Lung (tissue), 12 donors: ENCODE measurements around the gene LAIR1. TPM values are rescaled to one million over a fixed set of nuclear protein-coding genes. Genes with fewer than 3 reads are reported as not detected.
"Not testable (repeated sequence)": the region's sequence is repeated elsewhere in the genome, so short reads cannot be mapped to it uniquely, and the experiment has no call there.

Experiments used
- ATAC-seq: fragments of 200-7000 bp; cut with Tn5 transposase; one replicate; pipeline ENCODE4 v1.9.1; 2020; ENCODE audit warnings: moderate number of reproducible peaks; ENCODE audit not compliant: insufficient read depth, low FRiP score
- DNase-seq, 3 donors: peaks; one replicate each; pipeline ENCODE4 v3.0.0-alpha.2; 2013 to 2017
- H3K27ac ChIP-seq, 2 donors: one replicate each; pipeline ENCODE4 v1.5.1; 2013; ENCODE audit warnings: mild to moderate bottlenecking in 2 of 2, moderate library complexity in 2 of 2, control low read depth in 1 of 2, inconsistent platforms in 1 of 2, low read depth in 1 of 2, low read length in 1 of 2
- H3K27me3 ChIP-seq, 3 donors: one replicate each; pipeline ENCODE4 v1.5.1; 2013; ENCODE audit warnings: low read length in 2 of 3; ENCODE audit not compliant: control insufficient read depth in 3 of 3, insufficient read depth in 3 of 3
- H3K36me3 ChIP-seq, 4 donors: one replicate each; pipeline ENCODE4 v1.5.1; 2013; ENCODE audit warnings: low read length in 4 of 4, mild to moderate bottlenecking in 1 of 4, moderate library complexity in 1 of 4; ENCODE audit not compliant: control insufficient read depth in 4 of 4, insufficient read depth in 4 of 4
- H3K4me1 ChIP-seq, 5 donors: one replicate each; pipeline ENCODE4 v1.5.1; 2013; ENCODE audit warnings: low read length in 5 of 5, mild to moderate bottlenecking in 2 of 5, moderate library complexity in 1 of 5; ENCODE audit not compliant: control insufficient read depth in 5 of 5, insufficient read depth in 5 of 5
- H3K4me3 ChIP-seq: one replicate; pipeline ENCODE4 v1.5.1; 2013; ENCODE audit warnings: mild to moderate bottlenecking, control low read depth, moderate library complexity
- H3K9ac ChIP-seq, 2 donors: one replicate each; pipeline ENCODE4 v1.5.1; 2013; ENCODE audit warnings: low read length in 2 of 2, control low read depth in 1 of 2; ENCODE audit not compliant: insufficient read depth in 1 of 2
- H3K9me3 ChIP-seq, 4 donors: one replicate each; pipeline ENCODE4 v1.5.1; 2013; ENCODE audit warnings: low read length in 3 of 4, mild to moderate bottlenecking in 1 of 4, moderate library complexity in 1 of 4; ENCODE audit not compliant: control insufficient read depth in 4 of 4, insufficient read depth in 3 of 4
- CTCF ChIP-seq: IDR thresholded peaks from 2 replicates; pipeline ENCODE4 v1.5.1; 2012; ENCODE audit warnings: mild to moderate bottlenecking; ENCODE audit errors: control extremely low read depth, extremely low read depth
- WGBS, 2 donors: extraction: QIAGEN DNeasy Blood & Tissue Kit; methylation state at CpG; one replicate each; pipeline ENCODE4 v1.1.7; 2013; 5-methylcytosine and 5-hydroxymethylcytosine counted together
- polyA plus RNA-seq, 2 donors: library from polyadenylated mRNA; stranded (reverse); fragments of 200-250 nt; gene quantifications; one replicate each; pipeline ENCODE4 v1.2.1, GENCODE V29; 2013
- total RNA-seq, 2 donors: library from RNA; depleted of rRNA in 1 of 2; stranded (reverse); fragments of >200 nt in 1 of 2; gene quantifications; one replicate each; pipeline ENCODE4 v1.2.1, GENCODE V29; 2014 to 2021
- donor health status: control.
- donor health status: control.
- donor health status: Bipolar disorder and iron deficiency.
- donor health status: healthy.
- donor health status: DM: yes; HTN: yes; CAD: no.

Gene LAIR1
- total and polyA plus RNA-seq, 4 donors = 27.4 to 253 (median 77.1) TPM

GRCh38 chr19:54379187-54379678, 14.5 kb upstream of the LAIR1 start:
- Histone ChIP-seq H3K27me3 (no peaks in the 10 kb centered on the region), H3K4me1 (peaks cover 0 to 2% (median 0%) of the 10 kb centered on the region in 5 donors), H3K4me3 (no peak overlapping the region), H3K36me3 (no peaks in the 10 kb centered on the region), H3K9ac (no peak overlapping the region), H3K27ac (no peak overlapping the region), H3K9me3 (peaks cover 0 to 2% (median 0%) of the 10 kb centered on the region in 4 donors)
- no peak for DNase-seq
- no peak for ATAC-seq
- no peak for TF ChIP-seq CTCF
- 64 to 83% methylated on average over 5 of the region's 5 CpGs for WGBS, 2 donors

- no peak overlapping the region for H3K9ac ChIP-seq
- DNase-seq (no peak), ATAC-seq (no peak)
- H3K4me1 ChIP-seq = peaks cover 0 to 2% (median 0%) of the 10 kb centered on the region in 5 donors
- H3K27ac ChIP-seq = no peak overlapping the region
- WGBS, 2 donors = 38 to 52% methylated on average over 11 of the region's 11 CpGs
- peaks cover 0 to 2% (median 0%) of the 10 kb centered on the region in 4 donors for H3K9me3 ChIP-seq
- H3K36me3 ChIP-seq = no peaks in the 10 kb centered on the region
- no peak for TF ChIP-seq CTCF
- H3K27me3 ChIP-seq = no peaks in the 10 kb centered on the region
- H3K4me3 ChIP-seq = no peak overlapping the region
These were observed 12.0 kb upstream of the LAIR1 start for GRCh38 chr19:54376610-54377285.

GRCh38 chr19:54375181-54375938, 10.6 kb upstream of the LAIR1 start:
- H3K4me1 ChIP-seq, H3K9ac ChIP-seq, DNase-seq, H3K27me3 ChIP-seq, ATAC-seq, H3K9me3 ChIP-seq, H3K36me3 ChIP-seq, H3K4me3 ChIP-seq: not testable (repeated sequence)
- H3K27ac ChIP-seq = peak overlapping the region in 1 of 2 donors; percentile 80
- 32 to 59% methylated on average over 25 to 28 of the region's 28 CpGs for WGBS, 2 donors
